ENCODE results near the gene PIGP.

GRCh38 chr21:37079211-37079824, 6.4 kb upstream of the PIGP start:
- peak; percentile 7 for TF ChIP-seq CTCF (IDR thresholded peaks at IDR 0.05; ENCODE audit: borderline replicate concordance, extremely low read depth, low read length, poor library complexity, severe bottlenecking)
- TF ChIP-seq EZH2 (IDR thresholded peaks at IDR 0.05; ENCODE audit: borderline replicate concordance, low read depth, low read length, severe bottlenecking) = no peak
